ENCODE results near the gene FAAP20. TPM values are rescaled to one million over a fixed set of nuclear protein-coding genes. Genes with fewer than 3 reads are reported as not detected.

The FAAP20 gene, protein sequence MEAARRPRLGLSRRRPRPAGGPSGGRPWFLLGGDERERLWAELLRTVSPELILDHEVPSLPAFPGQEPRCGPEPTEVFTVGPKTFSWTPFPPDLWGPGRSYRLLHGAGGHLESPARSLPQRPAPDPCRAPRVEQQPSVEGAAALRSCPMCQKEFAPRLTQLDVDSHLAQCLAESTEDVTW
- total RNA-seq: 24.4 and 28.3 TPM in 2 replicates

DNA sequence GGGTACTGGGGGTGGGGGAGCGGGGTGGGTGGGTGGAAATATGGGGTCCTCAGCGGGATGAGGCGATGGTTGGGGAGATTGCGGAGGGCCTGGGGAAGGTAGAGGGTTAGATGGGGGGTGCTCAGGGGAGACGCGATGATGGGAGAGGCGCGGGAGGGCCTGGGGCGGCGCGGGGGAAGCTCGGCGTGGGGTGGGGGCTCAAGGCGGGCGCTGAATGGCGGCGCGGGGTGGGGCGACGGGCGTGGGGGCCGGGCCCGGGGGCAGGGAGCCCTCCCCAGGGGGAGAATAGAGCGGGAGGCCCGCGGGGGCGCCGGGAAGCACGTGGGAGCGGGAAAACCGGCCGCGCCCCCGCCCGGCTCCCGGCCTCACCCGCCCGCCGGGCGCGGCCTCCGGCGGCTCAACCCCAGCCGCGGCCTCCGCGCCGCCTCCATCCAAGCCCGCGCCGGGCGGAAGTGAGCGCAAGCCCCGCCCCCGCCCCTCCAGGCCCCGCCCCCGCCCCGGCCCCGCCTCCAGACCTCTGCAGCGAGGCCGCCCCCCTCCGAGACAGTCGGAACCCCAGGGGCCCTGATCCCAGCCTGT lies at the start of gene FAAP20:
FAAP20 (minus strand) TSS at position 454 of the 579 bp plus-strand sequence; CDS start at position 431, 23 bp downstream.

DNA sequence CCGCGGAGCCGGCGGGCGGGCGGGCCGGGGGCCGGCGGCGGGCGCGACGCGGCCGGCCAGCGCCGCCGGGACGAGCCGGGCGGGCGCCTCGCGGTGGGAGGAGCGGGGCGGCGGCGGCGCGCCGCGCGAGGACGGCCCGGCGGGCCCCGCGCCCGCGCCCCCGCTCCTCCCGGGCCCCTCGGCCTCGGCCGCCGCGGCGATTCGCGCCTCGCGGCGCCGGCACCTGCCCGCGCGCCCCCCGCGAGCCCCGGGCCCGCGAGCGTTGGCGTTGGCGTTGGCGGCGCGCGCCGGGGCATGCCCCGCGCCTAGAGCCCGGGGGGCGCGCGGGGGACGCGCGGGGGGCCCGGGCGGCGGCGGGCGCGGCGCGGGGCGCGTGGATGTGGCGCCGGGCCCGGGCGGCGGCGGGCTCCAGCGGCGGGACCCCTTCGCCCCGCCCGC lies 33.6 kb upstream of the FAAP20 start, which contains the start of gene SKI:
SKI (plus strand) TSS at position 163 of the 438 bp plus-strand sequence. CDS start 448 bp downstream, outside the sequence.

Other genes starting within 250 kb of the FAAP20 start
- gene CFAP74, start 191.0 kb downstream of the FAAP20 start, total RNA-seq: 0.07 TPM in 1 of 2 replicates, not detected in the other
- not detected in 2 replicates for gene GABRD, start 175.4 kb downstream of the FAAP20 start, total RNA-seq
- 24.7 and 41.0 TPM in 2 replicates for gene PRKCZ, start 144.4 kb downstream of the FAAP20 start, total RNA-seq
- gene SKI, start 33.5 kb upstream of the FAAP20 start, total RNA-seq: 18.4 and 25.5 TPM in 2 replicates
- gene MORN1, start 196.8 kb upstream of the FAAP20 start, total RNA-seq: 3.5 and 5.9 TPM in 2 replicates
- gene RER1, start 197.1 kb upstream of the FAAP20 start, total RNA-seq: 87.1 and 146 TPM in 2 replicates
- 34.0 and 37.0 TPM in 2 replicates for gene PEX10, start 217.8 kb upstream of the FAAP20 start, total RNA-seq

Data from airway epithelial cell (primary cell).